ENCODE data around the gene PCDH9.
A peak's percentile ranks its signal among the peaks of the same experiment; 100 is the strongest.

The PCDH9 gene

DNA sequence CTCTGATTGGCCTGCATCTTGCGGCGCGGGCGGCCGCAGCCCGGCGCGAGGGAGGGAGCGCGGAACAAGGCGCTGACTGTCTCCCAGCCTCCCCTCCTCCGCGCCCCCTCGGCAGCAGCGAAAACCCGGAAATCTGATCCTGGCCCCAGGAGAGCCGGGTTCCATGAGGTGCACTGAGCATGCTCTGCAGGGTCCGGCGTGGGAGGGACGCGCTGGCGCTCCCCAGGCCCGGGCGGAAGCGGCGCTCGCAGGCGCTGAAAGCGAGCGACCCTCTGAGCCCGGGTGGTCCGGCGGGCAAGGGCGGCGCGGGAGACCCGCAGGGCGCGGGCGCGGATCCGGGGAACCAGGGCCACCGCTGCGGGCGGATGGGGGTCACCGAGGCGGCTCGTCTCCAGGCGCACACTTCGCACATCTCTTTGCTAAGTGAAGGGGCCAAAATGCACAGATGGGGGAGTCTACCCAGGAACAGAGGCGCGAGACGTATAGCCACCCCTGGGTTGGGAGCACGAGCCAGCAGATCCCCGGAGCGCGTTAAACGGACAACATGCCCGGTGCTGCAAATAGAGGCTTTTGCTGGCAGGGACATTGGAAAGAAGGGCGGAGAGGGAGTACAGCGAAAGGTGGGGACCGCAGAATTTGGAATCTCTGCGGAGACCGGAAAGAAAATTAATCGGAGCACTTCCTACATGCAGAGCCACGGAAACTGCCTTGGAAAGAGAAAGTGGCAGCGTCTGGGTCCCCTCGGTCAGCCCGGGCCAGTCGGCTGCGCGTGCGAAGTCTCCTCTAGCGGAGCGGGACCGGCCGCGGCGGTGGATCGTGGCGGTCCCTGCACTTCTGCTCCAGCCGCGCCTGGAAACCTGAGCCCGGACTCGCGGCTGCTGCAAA lies 510 bp upstream of the PCDH9 start:
- H3K4me1 Mint-ChIP-seq: peaks cover 6% of the 10 kb centered on the region
- H3K9me3 Mint-ChIP-seq: no peaks in the 10 kb centered on the region
- H3K27me3 Mint-ChIP-seq: peaks cover 10% of the 10 kb centered on the region
- no peaks in the 10 kb centered on the region for H3K36me3 Mint-ChIP-seq
- peak; percentile 55 to 70 for DNase-seq (ENCODE audit: low spot score in 2 of 2)
- H3K4me3 Mint-ChIP-seq: no peak overlapping the region
- no peak overlapping the region for H3K27ac Mint-ChIP-seq
- peak; percentile 94 for ATAC-seq (ENCODE audit: low read depth)

GRCh38 chr13:67228916-67229315 lies 1.2 kb downstream of the PCDH9 start:
- Mint-ChIP-seq H3K4me3 (no peak overlapping the region), H3K27ac (no peak overlapping the region), H3K36me3 (no peaks in the 10 kb centered on the region), H3K9me3 (no peaks in the 10 kb centered on the region), H3K27me3 (peaks cover 10% of the 10 kb centered on the region), H3K4me1 (peaks cover 8% of the 10 kb centered on the region)
- ATAC-seq (ENCODE audit: low read depth) (no peak), DNase-seq (ENCODE audit: low spot score in 2 of 2) (no peak)

GRCh38 chr13:67228031-67228430 lies 2.1 kb downstream of the PCDH9 start:
- no peaks in the 10 kb centered on the region for H3K9me3 Mint-ChIP-seq

DNA sequence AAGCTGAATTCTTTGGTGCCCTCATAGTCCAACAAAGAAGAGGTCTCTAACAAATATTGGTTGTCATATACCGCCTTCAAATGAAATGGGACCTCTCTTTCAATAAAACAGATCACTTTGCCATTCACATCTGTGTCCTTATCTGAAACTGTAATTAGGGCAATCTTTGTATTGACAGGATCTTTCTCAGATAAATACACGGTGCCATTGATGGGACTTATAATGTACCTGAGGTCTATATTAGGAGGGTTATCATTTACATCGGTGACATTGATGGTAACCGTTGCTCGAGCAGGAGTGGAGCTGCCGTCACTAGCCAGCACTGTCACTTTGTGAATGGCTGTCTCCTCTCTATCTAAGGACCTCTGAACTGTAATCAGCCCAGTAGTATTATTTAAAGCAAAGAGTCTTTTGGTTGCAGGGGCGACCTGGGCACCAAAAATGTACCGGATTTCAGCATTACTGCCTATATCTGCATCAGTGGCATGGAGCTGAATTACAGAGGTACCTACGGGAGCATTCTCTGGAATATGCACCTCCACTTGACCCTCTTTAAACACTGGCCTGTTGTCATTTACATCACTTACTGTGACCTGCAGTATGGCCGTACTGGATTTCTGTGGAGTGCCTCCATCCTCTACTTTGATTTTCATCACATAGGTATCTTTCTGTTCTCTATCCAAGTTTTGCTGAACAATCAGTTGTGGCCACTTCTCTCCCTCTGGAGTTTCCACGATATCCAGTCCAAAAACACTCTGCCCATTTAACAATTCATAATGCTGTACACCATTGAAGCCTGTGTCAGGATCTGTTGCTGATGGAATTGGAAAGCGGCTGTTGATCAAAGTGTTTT lies 2.8 kb downstream of the PCDH9 start:
- H3K27ac Mint-ChIP-seq: no peak overlapping the region
- no peak overlapping the region for H3K4me3 Mint-ChIP-seq
- peaks cover 10% of the 10 kb centered on the region for H3K27me3 Mint-ChIP-seq
- H3K9me3 Mint-ChIP-seq: no peaks in the 10 kb centered on the region
- ATAC-seq (ENCODE audit: low read depth) (no peak), DNase-seq (ENCODE audit: low spot score in 2 of 2) (no peak)
- no peaks in the 10 kb centered on the region for H3K36me3 Mint-ChIP-seq
- peaks cover 8% of the 10 kb centered on the region for H3K4me1 Mint-ChIP-seq

More at GRCh38 chr13:67228031-67228430, 2.1 kb downstream of the PCDH9 start:
- Mint-ChIP-seq H3K4me3 (no peak overlapping the region), H3K27me3 (peaks cover 10% of the 10 kb centered on the region), H3K27ac (no peak overlapping the region), H3K4me1 (peaks cover 8% of the 10 kb centered on the region), H3K36me3 (no peaks in the 10 kb centered on the region)
- no peak for ATAC-seq (ENCODE audit: low read depth)
- no peak for DNase-seq (ENCODE audit: low spot score in 2 of 2)

- no peak overlapping the region for H3K4me3 Mint-ChIP-seq
- ATAC-seq (ENCODE audit: low read depth) (no peak), DNase-seq (ENCODE audit: low spot score in 2 of 2) (no peak)
- H3K27ac Mint-ChIP-seq: no peak overlapping the region
- no peaks in the 10 kb centered on the region for H3K36me3 Mint-ChIP-seq
- H3K4me1 Mint-ChIP-seq: peaks cover 8% of the 10 kb centered on the region
- peaks cover 10% of the 10 kb centered on the region for H3K27me3 Mint-ChIP-seq
- no peaks in the 10 kb centered on the region for H3K9me3 Mint-ChIP-seq
Measured at GRCh38 chr13:67226696-67227095, 3.4 kb downstream of the PCDH9 start.

DNA sequence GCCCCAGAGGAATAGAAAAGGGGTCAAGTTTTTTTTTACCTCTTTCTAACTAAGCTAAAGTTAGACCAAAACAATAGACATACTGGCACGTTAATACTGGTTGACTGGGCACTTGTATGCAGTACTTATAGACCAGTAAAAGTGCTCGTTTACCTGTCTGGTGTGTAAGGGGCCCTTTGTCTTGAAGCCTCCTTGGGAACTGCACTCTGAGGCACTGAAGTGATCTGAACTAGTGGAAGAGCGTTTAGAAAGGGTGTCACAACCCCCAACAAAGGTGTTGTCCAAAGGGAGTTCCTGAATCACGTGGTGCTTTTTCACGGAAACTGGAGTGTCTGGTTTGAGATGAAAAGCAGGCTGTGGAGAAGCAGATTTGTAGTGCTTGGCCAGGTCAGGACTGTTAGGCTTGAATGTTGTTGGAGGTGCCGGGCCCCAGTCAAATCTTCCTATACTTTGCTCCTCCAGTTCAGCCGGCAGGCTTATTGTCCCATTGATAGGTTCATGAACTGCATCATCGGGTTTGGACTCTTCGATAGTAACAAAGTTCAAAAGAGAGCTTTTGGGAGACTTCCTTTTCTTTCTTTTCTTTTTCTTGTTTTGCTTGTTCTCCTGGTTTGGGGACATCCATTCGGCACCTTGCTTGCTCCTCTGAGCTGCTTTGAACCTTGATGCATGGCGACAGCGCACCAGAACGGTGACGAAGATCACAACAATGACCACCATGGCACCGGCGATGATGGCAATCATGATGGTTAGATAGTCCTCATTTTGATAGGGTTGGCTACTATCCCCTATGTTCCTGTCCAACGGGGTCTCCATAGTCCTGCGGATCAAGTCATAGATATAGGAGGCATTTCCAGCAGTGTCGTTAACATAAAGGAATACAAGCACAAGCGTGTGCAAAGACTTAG lies 4.6 kb downstream of the PCDH9 start:
- no peak overlapping the region for H3K27ac Mint-ChIP-seq
- H3K4me3 Mint-ChIP-seq: no peak overlapping the region
- H3K36me3 Mint-ChIP-seq: no peaks in the 10 kb centered on the region
- H3K4me1 Mint-ChIP-seq: peaks cover 3% of the 10 kb centered on the region
- DNase-seq (ENCODE audit: low spot score in 2 of 2) (no peak), ATAC-seq (ENCODE audit: low read depth) (no peak)
- H3K9me3 Mint-ChIP-seq: no peaks in the 10 kb centered on the region
- H3K27me3 Mint-ChIP-seq: peaks cover 6% of the 10 kb centered on the region

DNA sequence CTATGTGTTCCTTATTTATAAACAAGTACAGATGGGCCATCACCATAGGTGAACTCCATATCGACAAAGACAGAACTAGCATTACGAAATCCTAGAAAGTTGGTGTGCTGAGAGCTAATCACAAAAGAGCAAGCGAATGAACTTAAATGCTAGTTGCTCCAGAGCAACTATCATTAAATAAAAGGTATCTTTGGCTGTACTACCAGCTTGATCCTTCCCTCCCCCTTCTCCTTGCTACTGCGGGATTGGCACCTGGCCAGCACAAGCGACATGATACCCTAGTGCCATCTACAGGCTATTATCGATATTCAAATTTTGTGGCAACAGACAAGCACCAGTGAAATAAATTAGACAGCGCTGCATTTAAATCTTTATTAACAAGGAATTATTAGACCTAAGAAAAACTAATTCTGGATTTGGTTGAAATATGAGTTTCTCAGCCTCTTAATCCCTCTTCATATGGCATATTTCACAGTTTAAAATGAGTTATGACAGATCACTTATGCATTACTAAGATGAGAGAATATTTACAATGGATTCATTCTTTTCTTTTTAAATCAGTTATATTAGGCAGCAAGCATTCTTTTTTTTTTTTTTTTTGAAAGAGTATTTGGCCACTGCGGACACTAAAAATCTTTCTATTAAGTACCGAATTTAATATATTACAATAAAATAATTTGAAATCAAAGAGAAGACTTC lies 5.8 kb downstream of the PCDH9 start:
- Mint-ChIP-seq H3K27me3 (peaks cover 6% of the 10 kb centered on the region), H3K27ac (no peak overlapping the region), H3K4me1 (peaks cover 3% of the 10 kb centered on the region), H3K36me3 (no peaks in the 10 kb centered on the region), H3K9me3 (no peaks in the 10 kb centered on the region), H3K4me3 (peak overlapping the region; percentile 0)
- peak; percentile 21 to 31 for DNase-seq (ENCODE audit: low spot score in 2 of 2)
- peak; percentile 63 for ATAC-seq (ENCODE audit: low read depth)

DNA sequence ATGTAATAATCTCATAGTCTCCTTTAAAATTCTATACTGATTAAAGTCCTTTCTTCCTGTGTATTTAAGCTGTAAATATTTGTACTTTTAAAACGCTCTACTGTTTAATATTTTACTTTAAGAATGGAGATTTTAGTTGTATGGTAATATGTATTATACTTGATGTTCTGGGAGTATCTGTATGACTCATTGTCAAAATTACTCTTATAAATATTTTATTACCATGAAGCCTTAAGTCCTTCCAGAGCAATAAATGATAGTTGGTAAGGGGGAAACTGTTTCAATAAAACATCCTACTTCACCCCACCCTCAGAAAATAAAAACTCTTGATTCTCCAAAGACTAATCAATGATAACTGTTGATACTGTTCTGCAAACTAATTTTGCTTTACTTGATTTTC lies 6.4 kb downstream of the PCDH9 start:
- Mint-ChIP-seq H3K36me3 (no peaks in the 10 kb centered on the region), H3K4me3 (peak overlapping the region; percentile 0), H3K27me3 (peaks cover 6% of the 10 kb centered on the region), H3K4me1 (peaks cover 3% of the 10 kb centered on the region), H3K9me3 (no peaks in the 10 kb centered on the region), H3K27ac (no peak overlapping the region)
- no peak for ATAC-seq (ENCODE audit: low read depth)
- DNase-seq (ENCODE audit: low spot score in 2 of 2): no peak

DNA sequence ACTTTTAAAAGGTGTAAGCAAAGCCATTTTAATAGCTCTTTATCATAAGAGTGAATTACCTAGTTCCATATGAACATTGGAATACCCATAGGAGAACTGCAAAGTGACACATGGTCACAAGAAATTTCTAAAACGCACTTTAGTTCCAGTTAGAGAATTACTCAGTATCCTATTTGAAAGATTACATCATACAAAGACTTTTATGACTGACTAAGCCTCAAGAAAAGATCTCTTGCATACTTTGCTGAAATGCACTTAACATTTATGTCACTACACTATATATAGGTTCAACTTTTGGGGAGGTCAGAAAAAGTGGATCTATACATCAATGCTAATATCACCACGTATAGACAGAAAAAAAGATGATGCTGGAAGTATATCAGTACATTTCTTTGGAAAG lies 7.1 kb downstream of the PCDH9 start:
- DNase-seq (ENCODE audit: low spot score in 2 of 2) (no peak), ATAC-seq (ENCODE audit: low read depth) (no peak)
- H3K27ac Mint-ChIP-seq: no peak overlapping the region
- no peaks in the 10 kb centered on the region for H3K9me3 Mint-ChIP-seq
- H3K36me3 Mint-ChIP-seq: no peaks in the 10 kb centered on the region
- H3K4me3 Mint-ChIP-seq: no peak overlapping the region
- peaks cover 6% of the 10 kb centered on the region for H3K27me3 Mint-ChIP-seq
- peaks cover 3% of the 10 kb centered on the region for H3K4me1 Mint-ChIP-seq

DNA sequence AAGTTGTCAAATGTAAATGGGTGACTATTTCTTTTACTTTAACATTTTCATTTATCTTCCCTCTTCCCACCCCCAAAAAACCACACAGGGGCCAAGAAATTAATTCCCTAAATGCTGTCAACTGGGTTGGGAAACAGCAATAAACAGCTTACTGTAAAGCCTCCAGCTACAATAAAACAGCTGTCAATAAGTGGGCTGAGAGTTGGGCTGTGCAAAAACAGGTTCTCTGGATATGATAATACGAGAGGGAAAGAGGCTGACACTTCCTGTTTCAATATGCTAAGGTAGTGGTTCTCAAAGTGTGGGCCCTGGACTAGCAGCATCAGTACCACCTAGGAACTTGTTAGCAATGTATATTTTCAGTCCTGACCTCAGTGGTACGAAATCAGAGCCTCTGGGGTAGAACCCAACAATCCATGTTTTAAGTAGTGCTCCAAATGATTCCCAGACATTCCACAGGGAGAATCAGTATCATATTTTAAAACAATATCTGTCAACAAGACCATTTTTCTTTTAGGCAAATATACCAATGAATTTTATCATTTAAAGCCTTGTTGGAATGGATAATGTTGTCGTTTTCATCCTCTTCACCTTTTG lies 8.4 kb downstream of the PCDH9 start:
- H3K27ac Mint-ChIP-seq: no peak overlapping the region
- H3K9me3 Mint-ChIP-seq: no peaks in the 10 kb centered on the region
- peaks cover 3% of the 10 kb centered on the region for H3K27me3 Mint-ChIP-seq
- no peaks in the 10 kb centered on the region for H3K36me3 Mint-ChIP-seq
- H3K4me1 Mint-ChIP-seq: peaks cover 3% of the 10 kb centered on the region
- H3K4me3 Mint-ChIP-seq: no peak overlapping the region
- ATAC-seq (ENCODE audit: low read depth) (peak; percentile 50), DNase-seq (ENCODE audit: low spot score in 2 of 2) (no peak)

- Mint-ChIP-seq H3K4me3 (no peak overlapping the region), H3K36me3 (no peaks in the 10 kb centered on the region), H3K4me1 (peaks cover under 1% of the 10 kb centered on the region), H3K27me3 (no peaks in the 10 kb centered on the region), H3K9me3 (no peaks in the 10 kb centered on the region), H3K27ac (no peak overlapping the region)
- ATAC-seq (ENCODE audit: low read depth): no peak
- no peak for DNase-seq (ENCODE audit: low spot score in 2 of 2)
Measured at GRCh38 chr13:67219113-67219512, 11.0 kb downstream of the PCDH9 start.

DNA sequence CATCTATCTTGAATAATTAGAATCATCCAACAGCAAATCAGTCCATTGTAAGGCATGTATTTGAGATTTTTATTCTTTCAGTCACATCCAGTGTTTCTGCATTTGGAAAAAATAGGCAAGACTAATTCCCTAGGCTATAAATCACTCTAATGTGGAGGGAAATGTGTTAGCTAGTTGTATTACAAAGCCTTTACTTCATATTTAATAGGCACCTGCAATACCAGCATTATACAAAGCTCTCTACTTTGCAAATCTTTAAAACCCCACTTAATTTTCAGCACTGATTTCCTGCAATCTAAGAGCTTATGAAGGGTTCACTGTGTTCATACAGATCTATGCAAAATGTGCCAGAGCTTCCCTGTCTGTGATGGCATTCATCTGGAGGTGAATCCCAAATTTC lies 12.3 kb downstream of the PCDH9 start:
- no peak for DNase-seq (ENCODE audit: low spot score in 2 of 2)
- Mint-ChIP-seq H3K27ac (no peak overlapping the region), H3K36me3 (no peaks in the 10 kb centered on the region), H3K4me3 (no peak overlapping the region), H3K9me3 (no peaks in the 10 kb centered on the region), H3K4me1 (no peaks in the 10 kb centered on the region), H3K27me3 (no peaks in the 10 kb centered on the region)
- ATAC-seq (ENCODE audit: low read depth): no peak

DNA sequence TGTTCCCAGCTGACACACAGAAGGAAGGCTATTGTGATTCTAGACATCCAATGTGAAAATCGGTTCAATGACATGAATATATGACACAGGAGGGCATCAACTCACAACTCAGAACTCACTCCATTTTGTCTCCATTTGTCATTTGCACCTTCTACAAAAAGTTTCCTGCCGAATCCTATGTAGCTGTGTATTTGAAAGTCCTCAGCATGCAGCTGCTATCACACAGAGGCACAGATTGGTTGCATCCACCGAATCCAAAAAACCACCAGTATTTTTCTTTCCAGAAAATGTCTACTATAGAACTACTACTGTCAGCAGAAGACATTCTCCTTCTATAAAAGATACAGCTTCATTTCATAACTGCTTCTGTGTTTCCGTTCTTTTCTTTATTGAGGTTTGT lies 13.3 kb downstream of the PCDH9 start:
- Mint-ChIP-seq H3K27me3 (no peaks in the 10 kb centered on the region), H3K9me3 (no peaks in the 10 kb centered on the region), H3K4me3 (no peak overlapping the region), H3K27ac (no peak overlapping the region), H3K36me3 (no peaks in the 10 kb centered on the region), H3K4me1 (no peaks in the 10 kb centered on the region)
- no peak for ATAC-seq (ENCODE audit: low read depth)
- no peak for DNase-seq (ENCODE audit: low spot score in 2 of 2)

All from memory B cell (primary cell).